Left lung (tissue), 10 donors: ENCODE data around the gene ACOX3. TPM values are rescaled to one million over a fixed set of nuclear protein-coding genes. Genes with fewer than 3 reads are reported as not detected.
A peak's percentile ranks its signal among the peaks of the same experiment; 100 is the strongest.

ENCODE experiments used
- ATAC-seq: fragments of 200-7000 bp; cut with Tn5 transposase; one replicate; pipeline ENCODE4 v1.9.1; 2020; ENCODE audit warnings: moderate library complexity
- DNase-seq, 4 donors: peaks; one replicate each; pipeline ENCODE4 v3.0.0-alpha.2; 2013 to 2020
- H3K27ac ChIP-seq, 2 donors: fragments of 200-600 bp; sonication (generic) in 1 of 2; one replicate each; pipeline versions ENCODE4 v1.5.0 to v1.8.0; 2020 to 2021
- H3K27me3 ChIP-seq, 2 donors: fragments of 200-600 bp; sonication (generic) in 1 of 2; one replicate each; pipeline versions ENCODE4 v1.5.0 to v1.8.0; 2020 to 2021
- H3K36me3 ChIP-seq, 2 donors: fragments of 200-600 bp; sonication (generic) in 1 of 2; one replicate each; pipeline versions ENCODE4 v1.5.0 to v1.8.0; 2020 to 2021
- H3K4me1 ChIP-seq, 2 donors: fragments of 200-600 bp; one replicate each; pipeline ENCODE4 v1.8.0; 2021
- H3K4me3 ChIP-seq, 2 donors: fragments of 200-600 bp; sonication (generic) in 1 of 2; one replicate each; pipeline versions ENCODE4 v1.5.0 to v1.8.0; 2020 to 2021; ENCODE audit warnings: mild to moderate bottlenecking in 1 of 2
- H3K9me3 ChIP-seq, 2 donors: fragments of 200-600 bp; sonication (generic) in 1 of 2; one replicate each; pipeline versions ENCODE4 v1.5.0 to v1.8.0; 2020 to 2021
- CTCF ChIP-seq, 2 donors: fragments of 200-600 bp; sonication (generic) in 1 of 2; IDR thresholded peaks; one replicate each; pipeline versions ENCODE4 v1.5.0 to v1.8.0; 2021; ENCODE audit warnings: antibody characterized with exemption in 2 of 2
- intact Hi-C, 2 donors: fragments of 100-400 bp; cut with DNase I; formaldehyde crosslinking; loops; one replicate each; pipeline versions ENCODE4 v1.11.2 to v1.14.2; 2022
- polyA plus RNA-seq, 6 donors: library from polyadenylated mRNA; unstranded; fragments of 120-200 nt; gene quantifications; one replicate each; pipeline ENCODE4 v1.2.1, GENCODE V29; 2013; ENCODE audit not compliant: insufficient read length in 6 of 6
- total RNA-seq, 2 donors: library from RNA; stranded (reverse); fragmentation: NEBNext Ultra II Directional; extraction: Animal tissue kit (Norgen Biotek cat#: 25700); gene quantifications; one replicate each; pipeline ENCODE4 v1.2.1, GENCODE V29; 2021
- donor health status: DM: no; HTN: yes; CAD: no.
- donor health status: DM: no; HTN: no; CAD: no.

ACOX3 gene
- total and polyA plus RNA-seq, 8 donors, result 19.9 to 31.7 (median 23.4) TPM

DNA sequence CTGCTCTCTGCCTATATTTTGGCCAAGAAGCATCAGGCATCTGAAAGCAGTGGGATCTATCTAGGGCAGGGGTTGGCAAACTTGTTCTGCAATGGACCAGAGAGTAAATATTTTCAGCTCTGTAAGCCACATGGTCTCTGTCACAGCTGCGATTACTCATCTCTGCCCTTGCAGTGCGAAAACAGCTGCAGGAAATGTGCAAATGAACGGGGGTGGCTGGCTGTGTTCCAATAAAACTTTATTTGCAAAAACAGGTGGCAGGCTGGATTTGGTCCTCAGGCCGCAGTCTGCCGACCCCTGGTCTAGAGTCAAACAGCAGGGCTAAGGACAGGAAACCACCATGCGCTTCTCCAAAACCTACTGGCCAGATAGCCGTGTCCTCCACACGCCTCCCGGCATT is 48.6 kb downstream of the ACOX3 start:
- no peaks in the 10 kb centered on the region for H3K9me3 ChIP-seq
- peaks cover 5 to 17% of the 10 kb centered on the region in 2 donors for H3K4me1 ChIP-seq
- intact Hi-C loops, result no loop called here
- peak; percentile 25 for ATAC-seq
- TF ChIP-seq CTCF (IDR thresholded peaks at IDR 0.05), result no peak
- peak in 2 of 4 donors; percentile 32 to 56 for DNase-seq
- peaks cover 0 to 82% of the 10 kb centered on the region in 2 donors for H3K36me3 ChIP-seq
- H3K27ac ChIP-seq, result no peak overlapping the region
- H3K4me3 ChIP-seq, result no peak overlapping the region
- no peaks in the 10 kb centered on the region for H3K27me3 ChIP-seq

DNA sequence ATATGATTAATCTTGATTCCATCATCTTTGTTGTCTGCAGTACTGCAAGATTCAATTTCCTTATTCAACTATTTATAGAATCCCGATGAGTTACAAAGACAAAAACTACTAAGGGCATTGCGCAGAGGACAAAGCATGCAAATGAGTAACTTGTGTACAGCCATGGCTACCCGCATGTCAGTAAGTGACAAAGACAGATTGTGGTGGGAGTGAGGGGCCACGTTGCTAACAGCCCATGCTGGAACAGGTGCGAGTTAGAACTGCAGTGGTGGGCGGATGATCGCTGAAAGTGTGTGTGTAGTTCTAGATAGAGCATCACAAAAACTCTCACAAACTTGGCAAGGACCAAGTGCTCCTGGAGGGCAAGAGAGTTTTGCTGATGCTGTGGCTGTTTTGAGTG is 49.5 kb downstream of the ACOX3 start:
- H3K9me3 ChIP-seq, result no peaks in the 10 kb centered on the region
- H3K36me3 ChIP-seq, result peaks cover 0 to 83% of the 10 kb centered on the region in 2 donors
- DNase-seq (no peak), ATAC-seq (no peak)
- TF ChIP-seq CTCF (IDR thresholded peaks at IDR 0.05), result no peak
- H3K27me3 ChIP-seq, result no peaks in the 10 kb centered on the region
- peaks cover 5 to 17% of the 10 kb centered on the region in 2 donors for H3K4me1 ChIP-seq
- no peak overlapping the region for H3K27ac ChIP-seq
- H3K4me3 ChIP-seq, result no peak overlapping the region
- intact Hi-C loops, result no loop called here

GRCh38 chr4:8390577-8390976 is 49.9 kb downstream of the ACOX3 start:
- Histone ChIP-seq H3K4me1 (peaks cover 5 to 17% of the 10 kb centered on the region in 2 donors), H3K27ac (no peak overlapping the region), H3K36me3 (peaks cover 0 to 83% of the 10 kb centered on the region in 2 donors), H3K4me3 (no peak overlapping the region), H3K27me3 (no peaks in the 10 kb centered on the region), H3K9me3 (no peaks in the 10 kb centered on the region)
- TF ChIP-seq CTCF (IDR thresholded peaks at IDR 0.05), result no peak
- DNase-seq (no peak), ATAC-seq (no peak)
- intact Hi-C loops, result no loop called here

DNA sequence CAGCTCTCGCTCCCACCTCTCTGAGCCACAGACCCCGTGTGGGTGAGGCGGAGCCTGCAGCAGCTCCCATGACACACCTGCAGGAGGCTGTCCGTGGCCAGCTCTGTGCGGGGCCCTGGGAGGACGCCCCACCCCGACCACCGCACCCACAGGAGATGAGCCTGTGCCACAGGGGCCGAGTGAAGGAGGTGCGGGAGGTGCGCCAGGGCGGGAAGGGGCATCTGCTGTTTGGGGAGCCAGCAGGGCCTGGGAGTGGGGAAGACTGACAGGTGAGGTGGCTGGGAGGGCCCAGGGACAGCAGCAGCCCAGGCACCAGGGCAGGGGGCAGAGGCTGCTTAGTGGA is 52.0 kb downstream of the ACOX3 start:
- ATAC-seq (no peak), DNase-seq (peak in 1 of 4 donors; percentile 48)
- Histone ChIP-seq H3K27me3 (no peaks in the 10 kb centered on the region), H3K36me3 (peaks cover 0 to 86% of the 10 kb centered on the region in 2 donors), H3K27ac (no peak overlapping the region), H3K4me1 (peaks cover 0 to 9% of the 10 kb centered on the region in 2 donors), H3K9me3 (no peaks in the 10 kb centered on the region), H3K4me3 (no peak overlapping the region)
- intact Hi-C loops, result no loop called here
- no peak for TF ChIP-seq CTCF (IDR thresholded peaks at IDR 0.05)

DNA sequence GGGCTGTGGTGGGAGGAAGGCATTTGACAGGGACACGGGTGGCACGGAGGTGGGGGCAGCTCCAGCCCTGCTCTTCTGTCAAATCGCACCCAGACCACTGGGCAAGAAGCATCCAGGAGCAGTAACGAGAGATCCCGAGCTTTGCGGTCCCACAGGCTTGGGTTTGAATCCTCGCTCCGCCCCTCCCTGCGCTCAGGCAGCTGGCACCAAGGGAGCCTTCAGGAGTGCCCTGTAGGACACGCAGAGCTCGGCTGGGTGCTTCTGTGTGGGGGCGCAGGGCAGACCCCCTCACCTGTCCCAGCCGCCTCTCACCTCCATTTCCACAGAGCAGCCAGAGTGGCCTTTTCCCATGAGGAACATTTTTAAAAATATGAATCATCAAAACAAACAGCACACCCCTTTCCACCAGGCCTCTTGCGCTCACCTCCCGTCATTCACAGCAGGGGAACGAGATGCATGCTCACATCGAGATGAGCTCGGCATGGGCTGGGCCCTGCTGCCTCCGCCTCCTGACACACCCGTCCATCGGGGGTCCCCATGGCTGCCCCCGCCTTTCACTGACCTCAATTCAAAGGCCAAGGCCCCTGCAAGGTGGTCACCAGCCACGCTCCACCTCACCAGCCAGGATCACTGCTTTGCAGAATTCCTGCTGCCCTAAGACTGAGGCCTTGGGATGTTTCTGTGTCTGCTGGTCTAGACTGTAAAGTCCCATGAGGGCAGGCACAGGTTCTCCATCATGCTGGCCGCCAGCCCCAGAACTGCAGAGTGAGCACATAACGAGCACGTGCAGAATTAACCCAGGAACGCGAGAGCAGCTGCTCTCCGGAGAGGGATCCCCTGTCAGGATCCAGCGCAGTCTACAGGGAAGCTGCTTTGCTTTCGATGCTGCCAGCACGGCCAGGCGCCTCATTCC is 52.7 kb downstream of the ACOX3 start:
- intact Hi-C loops, result no loop called here
- no peaks in the 10 kb centered on the region for H3K27me3 ChIP-seq
- no peak for TF ChIP-seq CTCF (IDR thresholded peaks at IDR 0.05)
- no peak overlapping the region for H3K4me3 ChIP-seq
- H3K27ac ChIP-seq, result no peak overlapping the region
- peaks cover 0 to 10% of the 10 kb centered on the region in 2 donors for H3K4me1 ChIP-seq
- peak in 1 of 4 donors; percentile 65 for DNase-seq
- peaks cover 0 to 91% of the 10 kb centered on the region in 2 donors for H3K36me3 ChIP-seq
- ATAC-seq, result no peak
- no peaks in the 10 kb centered on the region for H3K9me3 ChIP-seq
